Activated T-cell treated with anti-CD3 and anti-CD28 coated beads, Interleukin-2, amount 50 U/mL, for 72 hours (primary cell): ENCODE measurements around the gene PCDHGB6. TPM values are rescaled to one million over a fixed set of nuclear protein-coding genes. Genes with fewer than 3 reads are reported as not detected.
A peak's percentile ranks its signal among the peaks of the same experiment; 100 is the strongest.
"Not testable (repeated sequence)": the region's sequence is repeated elsewhere in the genome, so short reads cannot be mapped to it uniquely, and the experiment has no call there.

Experiments
- ATAC-seq, 2 donors: fragments of 150-1000 bp; cut with Tn5 transposase; replicated peaks in 1 of 2; 2 replicates each; pipeline ENCODE4 v1.10.0; 2021; ENCODE audit warnings: moderate library complexity in 2 of 2, mild to moderate bottlenecking in 1 of 2
- DNase-seq, 2 donors: peaks; one replicate each; pipeline ENCODE4 v3.0.0; 2021 to 2022; ENCODE audit warnings: mixed read lengths in 1 of 2
- H3K27ac Mint-ChIP-seq: one replicate; pipeline ENCODE4 v1.8.0; 2022; ENCODE audit warnings: mild to moderate bottlenecking, moderate library complexity, mixed read lengths
- H3K27me3 Mint-ChIP-seq: one replicate; pipeline ENCODE4 v1.8.0; 2022; ENCODE audit warnings: low read depth, mixed read lengths
- H3K36me3 Mint-ChIP-seq, 2 donors: one replicate each; pipeline ENCODE4 v1.8.0; 2022; ENCODE audit warnings: mixed read lengths in 2 of 2, mild to moderate bottlenecking in 1 of 2; ENCODE audit not compliant: insufficient read depth in 2 of 2
- H3K4me1 Mint-ChIP-seq: one replicate; pipeline ENCODE4 v1.8.0; 2022; ENCODE audit warnings: low read depth, mixed read lengths
- H3K4me3 Mint-ChIP-seq, 2 donors: one replicate each; pipeline ENCODE4 v1.8.0; 2022; ENCODE audit warnings: mild to moderate bottlenecking in 2 of 2, mixed read lengths in 2 of 2, moderate library complexity in 2 of 2
- H3K9me3 Mint-ChIP-seq, 2 donors: one replicate each; pipeline ENCODE4 v1.8.0; 2022; ENCODE audit warnings: mixed read lengths in 2 of 2
- total RNA-seq, 2 donors: library from RNA; stranded (reverse); gene quantifications; one replicate each; pipeline ENCODE4 v1.2.3, GENCODE V29; 2022

The PCDHGB6 gene
- total RNA-seq, 2 donors from 2014 or later: 0.09 TPM; not detected in 1

- DNase-seq: peak; percentile 38 to 51
- H3K9me3 Mint-ChIP-seq, H3K4me1 Mint-ChIP-seq, H3K27ac Mint-ChIP-seq: not testable (repeated sequence)
- ATAC-seq: peak; percentile 70 to 81
- Mint-ChIP-seq H3K4me3 (peak within 1 kb of the TSS; percentile 70), H3K27me3 (peaks cover 72% of the 10 kb centered on the region), H3K36me3 (peaks cover 15 to 29% of the 10 kb centered on the region in 2 donors)
Measured at GRCh38 chr5:141397756-141398551, 9.9 kb upstream of the PCDHGB6 start, which contains the start of gene PCDHGB5. Gene PCDHGB5, plus strand, starts transcription at chr5:141397947. Its CDS starts 181 bp downstream, at chr5:141398128.

GRCh38 chr5:141398608-141399007 is 9.2 kb upstream of the PCDHGB6 start:
- ATAC-seq: no peak
- no peak for DNase-seq
- H3K27ac Mint-ChIP-seq: no peak overlapping the region
- peak overlapping the region in 1 of 2 donors; percentile 6 for H3K4me3 Mint-ChIP-seq
- peaks cover 6 to 8% of the 10 kb centered on the region in 2 donors for H3K9me3 Mint-ChIP-seq
- H3K4me1 Mint-ChIP-seq: peaks cover 8% of the 10 kb centered on the region
- H3K27me3 Mint-ChIP-seq: peaks cover 72% of the 10 kb centered on the region
- peaks cover 15 to 23% of the 10 kb centered on the region in 2 donors for H3K36me3 Mint-ChIP-seq

- peaks cover 11 to 23% of the 10 kb centered on the region in 2 donors for H3K36me3 Mint-ChIP-seq
- H3K4me3 Mint-ChIP-seq: no peak overlapping the region
- peaks cover 10% of the 10 kb centered on the region for H3K4me1 Mint-ChIP-seq
- DNase-seq (no peak), ATAC-seq (no peak)
- H3K9me3 Mint-ChIP-seq: peaks cover 2 to 5% of the 10 kb centered on the region in 2 donors
- peaks cover 72% of the 10 kb centered on the region for H3K27me3 Mint-ChIP-seq
- H3K27ac Mint-ChIP-seq: no peak overlapping the region
Measured at GRCh38 chr5:141399555-141400258, 8.1 kb upstream of the PCDHGB6 start.

GRCh38 chr5:141402553-141403243 is 5.1 kb upstream of the PCDHGB6 start, which contains the start of gene PCDHGA9:
Gene PCDHGA9, plus strand, starts transcription at chr5:141402778. Its CDS starts 175 bp downstream, at chr5:141402953.
- Mint-ChIP-seq H3K27me3 (peaks cover 77% of the 10 kb centered on the region), H3K4me3 (peak within 1 kb of the TSS; percentile 67 to 75), H3K9me3 (peaks cover 4 to 6% of the 10 kb centered on the region in 2 donors), H3K27ac (peak within 1 kb of the TSS; percentile 82), H3K4me1 (peaks cover 10% of the 10 kb centered on the region), H3K36me3 (peaks cover 16 to 20% of the 10 kb centered on the region in 2 donors)
- DNase-seq (no peak), ATAC-seq (no peak)

- no peak overlapping the region for H3K27ac Mint-ChIP-seq
- peaks cover 83% of the 10 kb centered on the region for H3K27me3 Mint-ChIP-seq
Measured at GRCh38 chr5:141403387-141403786, 4.4 kb upstream of the PCDHGB6 start.

GRCh38 chr5:141409598-141410306 is 1.9 kb downstream of the PCDHGB6 start:
- DNase-seq (no peak), ATAC-seq (no peak)
- Mint-ChIP-seq H3K4me1 (peaks cover 25% of the 10 kb centered on the region), H3K9me3 (peaks cover 11 to 12% of the 10 kb centered on the region in 2 donors), H3K36me3 (peaks cover 18 to 35% of the 10 kb centered on the region in 2 donors), H3K27me3 (peaks cover 84% of the 10 kb centered on the region), H3K27ac (no peak overlapping the region), H3K4me3 (no peak overlapping the region)

More at GRCh38 chr5:141403387-141403786, 4.4 kb upstream of the PCDHGB6 start:
- peaks cover 4 to 6% of the 10 kb centered on the region in 2 donors for H3K9me3 Mint-ChIP-seq
- peaks cover 10% of the 10 kb centered on the region for H3K4me1 Mint-ChIP-seq
- peaks cover 17 to 24% of the 10 kb centered on the region in 2 donors for H3K36me3 Mint-ChIP-seq
- ATAC-seq (no peak), DNase-seq (no peak)
- H3K4me3 Mint-ChIP-seq: no peak overlapping the region

- Mint-ChIP-seq H3K4me1 (peaks cover 31% of the 10 kb centered on the region), H3K9me3 (peaks cover 8 to 12% of the 10 kb centered on the region in 2 donors), H3K27ac (no peak overlapping the region), H3K27me3 (peaks cover 79% of the 10 kb centered on the region), H3K4me3 (no peak overlapping the region), H3K36me3 (peaks cover 14 to 31% of the 10 kb centered on the region in 2 donors)
- DNase-seq (no peak), ATAC-seq (no peak)
Measured at GRCh38 chr5:141411575-141411974, 3.8 kb downstream of the PCDHGB6 start.

- DNase-seq: peak; percentile 61 to 69
- Mint-ChIP-seq H3K9me3 (peaks cover 10 to 12% of the 10 kb centered on the region in 2 donors), H3K27me3 (peaks cover 79% of the 10 kb centered on the region), H3K4me1 (peaks cover 35% of the 10 kb centered on the region), H3K27ac (peak within 1 kb of the TSS; percentile 82), H3K36me3 (peaks cover 17 to 28% of the 10 kb centered on the region in 2 donors), H3K4me3 (peak within 1 kb of the TSS; percentile 91 to 92)
- ATAC-seq: peak; percentile 80 to 81
Measured at GRCh38 chr5:141412854-141413539, 5.2 kb downstream of the PCDHGB6 start, which contains the start of gene PCDHGA10. Gene PCDHGA10, plus strand, starts transcription at chr5:141412987. Its CDS starts 189 bp downstream, at chr5:141413176.

GRCh38 chr5:141413540-141414069 is 5.8 kb downstream of the PCDHGB6 start:
- Mint-ChIP-seq H3K27ac (peak overlapping the region; percentile 82), H3K4me3 (peak overlapping the region; percentile 91 to 92), H3K36me3 (peaks cover 20 to 29% of the 10 kb centered on the region in 2 donors), H3K9me3 (peaks cover 12 to 13% of the 10 kb centered on the region in 2 donors), H3K27me3 (peaks cover 79% of the 10 kb centered on the region), H3K4me1 (peaks cover 37% of the 10 kb centered on the region)
- ATAC-seq (no peak), DNase-seq (no peak)

GRCh38 chr5:141414548-141415274 is 6.9 kb downstream of the PCDHGB6 start:
- not testable (repeated sequence) for H3K27ac Mint-ChIP-seq, H3K9me3 Mint-ChIP-seq, DNase-seq, ATAC-seq
- Mint-ChIP-seq H3K27me3 (peaks cover 80% of the 10 kb centered on the region), H3K36me3 (peaks cover 20 to 27% of the 10 kb centered on the region in 2 donors), H3K4me3 (peak overlapping the region; percentile 19 to 37), H3K4me1 (peaks cover 32% of the 10 kb centered on the region)

GRCh38 chr5:141415275-141415618 is 7.4 kb downstream of the PCDHGB6 start:
- not testable (repeated sequence) for DNase-seq, H3K27ac Mint-ChIP-seq, ATAC-seq
- Mint-ChIP-seq H3K4me3 (peak overlapping the region; percentile 37 to 59), H3K9me3 (peaks cover 8 to 11% of the 10 kb centered on the region in 2 donors), H3K27me3 (peaks cover 80% of the 10 kb centered on the region), H3K36me3 (peaks cover 19 to 28% of the 10 kb centered on the region in 2 donors), H3K4me1 (peaks cover 32% of the 10 kb centered on the region)
